ENCODE measurements around the gene FXYD1.

The FXYD1 gene

GRCh38 chr19:35184884-35185283, 46.3 kb downstream of the FXYD1 start:
- DNase-seq (ENCODE audit: insufficient read length, low spot score), result no peak
- no peak for TF ChIP-seq CTCF (IDR thresholded peaks at IDR 0.05; ENCODE audit: insufficient read depth, missing control alignments)
- FAIRE-seq, result no peak

All from D721Med (cell line).